Measurements from ENCODE around the gene SEMA5B.

- TF ChIP-seq POLR2AphosphoS5 (IDR thresholded peaks at IDR 0.05; ENCODE audit: low read depth, low read length) (no peak), TAF1 (IDR thresholded peaks at IDR 0.05; ENCODE audit: borderline replicate concordance, insufficient read depth, low read length) (no peak)
These were observed 47.8 kb upstream of the SEMA5B start for GRCh38 chr3:123075359-123075758.

Data from PFSK-1 (cell line).